PFSK-1 (cell line): ENCODE results near the gene TBX18.

Source experiments
- FOXP2 ChIP-seq: optimal IDR thresholded peaks from 2 replicates; pipeline ENCODE3; 2011; ENCODE audit warnings: borderline replicate concordance, control low read depth, inconsistent platforms; ENCODE audit not compliant: insufficient read depth; ENCODE audit errors: extremely low read length, extremely low read depth
- POLR2AphosphoS5 ChIP-seq: IDR thresholded peaks from 2 replicates; pipeline ENCODE4 v1.6.1; 2012; ENCODE audit warnings: low read depth, mild to moderate bottlenecking, control low read depth, low read length, moderate library complexity
- REST ChIP-seq, 2 experiments: IDR thresholded peaks; 2 replicates each; pipeline versions ENCODE4 v1.6.1 to v1.8.0; 2011 to 2012; ENCODE audit warnings: low read depth in 2 of 2, low read length in 2 of 2, control low read depth in 1 of 2, inconsistent platforms in 1 of 2, mild to moderate bottlenecking in 1 of 2, moderate library complexity in 1 of 2; ENCODE audit not compliant: insufficient read depth in 1 of 2
- SIN3A ChIP-seq: IDR thresholded peaks from 2 replicates; pipeline ENCODE4 v1.6.1; 2012; ENCODE audit warnings: mild to moderate bottlenecking, low read length, moderate library complexity, borderline replicate concordance; ENCODE audit not compliant: insufficient read depth
- TAF1 ChIP-seq: IDR thresholded peaks from 2 replicates; pipeline ENCODE4 v1.6.1; 2012; ENCODE audit warnings: low read length, control low read depth, borderline replicate concordance; ENCODE audit not compliant: insufficient read depth

Gene TBX18

GRCh38 chr6:84768442-84769174, 4.2 kb upstream of the TBX18 start:
- no peak for TF ChIP-seq TAF1
- no peak for TF ChIP-seq SIN3A
- TF ChIP-seq POLR2AphosphoS5, result no peak
- no peak for TF ChIP-seq FOXP2
- TF ChIP-seq REST (IDR thresholded peaks at IDR 0.05; ENCODE audit: insufficient read depth in 1 of 2, low read depth in 2 of 2, low read length in 2 of 2), result no peak

- TF ChIP-seq FOXP2, result no peak
- TF ChIP-seq SIN3A, result no peak
- no peak for TF ChIP-seq POLR2AphosphoS5
- TF ChIP-seq REST (IDR thresholded peaks at IDR 0.05; ENCODE audit: insufficient read depth in 1 of 2, low read depth in 2 of 2, low read length in 2 of 2), result no peak
- TF ChIP-seq TAF1, result no peak
Measured at GRCh38 chr6:84767526-84768201, 3.3 kb upstream of the TBX18 start.

GRCh38 chr6:84766799-84767525, 2.6 kb upstream of the TBX18 start:
- TF ChIP-seq SIN3A (no peak), POLR2AphosphoS5 (no peak), FOXP2 (no peak), REST (IDR thresholded peaks at IDR 0.05; ENCODE audit: insufficient read depth in 1 of 2, low read depth in 2 of 2, low read length in 2 of 2) (no peak), TAF1 (no peak)

- no peak for TF ChIP-seq POLR2AphosphoS5
- no peak for TF ChIP-seq REST (IDR thresholded peaks at IDR 0.05; ENCODE audit: insufficient read depth in 1 of 2, low read depth in 2 of 2, low read length in 2 of 2)
- no peak for TF ChIP-seq SIN3A
- TF ChIP-seq FOXP2, result no peak
- no peak for TF ChIP-seq TAF1
Measured at GRCh38 chr6:84766118-84766798, 1.9 kb upstream of the TBX18 start.
